TTC549 (cell line): ENCODE results near the gene OR10A3.

ENCODE experiments used
- FAIRE-seq: peaks from 2 replicates; lab custom pipeline; 2012; peaks lifted over from hg19 to GRCh38; lab: Jason Lieb, UNC

The OR10A3 gene

GRCh38 chr11:7936615-7937014 is 4.9 kb downstream of the OR10A3 start:
- FAIRE-seq: no peak

GRCh38 chr11:7931168-7931567 is 10.3 kb downstream of the OR10A3 start, which contains the start of gene OR10A6:
TSS of gene OR10A6 (minus strand) at chr11:7931268. CDS start at chr11:7928662, 2,606 bp downstream.
- FAIRE-seq: no peak

- no peak for FAIRE-seq
These were observed 13.9 kb downstream of the OR10A3 start for GRCh38 chr11:7927635-7928034.

- no peak for FAIRE-seq
These were observed 17.0 kb downstream of the OR10A3 start for GRCh38 chr11:7924536-7924935.

- FAIRE-seq: no peak
These were observed 23.4 kb downstream of the OR10A3 start for GRCh38 chr11:7918141-7918540.

GRCh38 chr11:7911011-7911410 is 30.5 kb downstream of the OR10A3 start:
- FAIRE-seq: no peak

GRCh38 chr11:7910286-7910788 is 31.2 kb downstream of the OR10A3 start:
- no peak for FAIRE-seq

GRCh38 chr11:7909585-7910285 is 31.8 kb downstream of the OR10A3 start:
- no peak for FAIRE-seq

- no peak for FAIRE-seq
These were observed 34.4 kb downstream of the OR10A3 start for GRCh38 chr11:7907121-7907520.

GRCh38 chr11:7906481-7906880 is 35.0 kb downstream of the OR10A3 start:
- FAIRE-seq: no peak

GRCh38 chr11:7905961-7906429 is 35.5 kb downstream of the OR10A3 start:
- no peak for FAIRE-seq

- no peak for FAIRE-seq
These were observed 36.0 kb downstream of the OR10A3 start for GRCh38 chr11:7905549-7905948.

GRCh38 chr11:7904917-7905316 is 36.6 kb downstream of the OR10A3 start:
- FAIRE-seq: no peak

GRCh38 chr11:7903940-7904339 is 37.6 kb downstream of the OR10A3 start:
- no peak for FAIRE-seq

GRCh38 chr11:7901319-7901854 is 40.1 kb downstream of the OR10A3 start:
- FAIRE-seq: no peak

- no peak for FAIRE-seq
These were observed 40.8 kb downstream of the OR10A3 start for GRCh38 chr11:7900686-7901085.

GRCh38 chr11:7899418-7899817 is 42.1 kb downstream of the OR10A3 start:
- FAIRE-seq: no peak

- no peak for FAIRE-seq
These were observed 42.7 kb downstream of the OR10A3 start for GRCh38 chr11:7898666-7899283.

- no peak for FAIRE-seq
These were observed 45.3 kb downstream of the OR10A3 start for GRCh38 chr11:7896009-7896785.

GRCh38 chr11:7894251-7894650 is 47.3 kb downstream of the OR10A3 start:
- no peak for FAIRE-seq

GRCh38 chr11:7893796-7894195 is 47.7 kb downstream of the OR10A3 start:
- no peak for FAIRE-seq

- FAIRE-seq: peak; percentile 71
These were observed 48.7 kb downstream of the OR10A3 start for GRCh38 chr11:7892840-7893254.
